Measurements from ENCODE around the gene TRIM33. TPM values are rescaled to one million over a fixed set of nuclear protein-coding genes. Genes with fewer than 3 reads are reported as not detected.

Gene TRIM33
- total RNA-seq, 1 experiment from 2014 or later, result 44.5 TPM

DNA sequence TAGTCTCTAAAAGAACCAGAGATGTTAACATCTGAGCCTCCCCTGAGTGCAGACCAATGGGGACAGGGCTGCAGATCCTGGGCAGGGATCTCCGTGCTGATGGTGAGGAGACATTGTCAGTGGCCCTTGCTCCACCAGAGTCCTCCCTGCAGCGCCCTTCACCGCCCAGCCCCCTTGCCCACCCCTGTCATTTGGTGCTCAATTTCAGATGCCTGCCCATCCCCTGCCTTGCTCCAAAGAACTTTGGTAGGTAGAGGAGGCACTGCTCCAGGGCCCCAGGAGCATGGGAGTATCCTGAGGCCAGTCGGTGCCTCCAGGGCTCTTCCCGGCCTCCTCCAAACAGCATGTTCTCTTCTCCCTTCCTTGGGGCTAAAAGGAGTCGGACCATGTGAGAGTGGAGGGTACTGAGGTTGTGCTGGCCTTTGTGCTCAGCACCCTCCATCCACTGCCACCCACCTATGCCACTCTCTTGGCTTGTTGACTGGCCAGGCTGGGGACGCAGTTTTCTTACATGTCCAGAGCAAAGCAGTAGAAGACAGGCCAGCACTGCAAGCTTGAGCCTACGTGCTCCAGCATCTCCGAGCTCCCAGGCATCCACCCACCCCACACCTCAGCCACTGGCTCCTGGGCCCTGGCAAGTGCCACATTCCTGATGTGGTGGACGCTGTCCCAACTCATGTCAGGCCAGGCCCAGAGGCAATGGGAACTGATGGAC is 160.1 kb downstream of the TRIM33 start:
- CTCF ChIA-PET, result interaction anchor here (0.9 to 1.6 kb wide), 2 partner anchors 372 to 374 kb away, joined by 3 to 4 read pairs; partner anchors contain the start of gene OLFML3
- no peak overlapping the region for H3K4me3 Mint-ChIP-seq

More for the DNA sequence above, 160.1 kb downstream of the TRIM33 start:
- ATAC-seq (no peak), DNase-seq (ENCODE audit: low spot score) (no peak)
- peaks cover 5% of the 10 kb centered on the region; the same call in 1 of the 2 replicates for H3K27me3 Mint-ChIP-seq (ENCODE audit: low read depth)
- H3K9me3 Mint-ChIP-seq, result no peaks in the 10 kb centered on the region
- H3K27ac Mint-ChIP-seq, result no peak overlapping the region
- POLR2A ChIA-PET, result no interaction called here
- no peaks in the 10 kb centered on the region for H3K36me3 Mint-ChIP-seq
- H3K4me1 Mint-ChIP-seq, result peaks cover 20% of the 10 kb centered on the region
- TF ChIP-seq GTF2I (CRISPR knock-in tag; conservative IDR thresholded peaks at IDR 0.05) (no peak), AR (CRISPR knock-in tag; IDR thresholded peaks at IDR 0.05) (no peak), SMAD4 (CRISPR knock-in tag; IDR thresholded peaks at IDR 0.05) (no peak), MXD4 (CRISPR knock-in tag; IDR thresholded peaks at IDR 0.05; ENCODE audit: borderline replicate concordance) (no peak), NFATC4 (CRISPR knock-in tag; IDR thresholded peaks at IDR 0.05) (no peak), ZNF138 (CRISPR knock-in tag; conservative IDR thresholded peaks at IDR 0.05) (no peak), JUN (CRISPR knock-in tag; IDR thresholded peaks at IDR 0.05) (no peak), NR1H2 (CRISPR knock-in tag; IDR thresholded peaks at IDR 0.05) (no peak), FOXJ3 (CRISPR knock-in tag; IDR thresholded peaks at IDR 0.05; ENCODE audit: borderline replicate concordance) (no peak), ZNF121 (CRISPR knock-in tag; IDR thresholded peaks at IDR 0.05) (no peak), PRDM15 (CRISPR knock-in tag; IDR thresholded peaks at IDR 0.05) (no peak), CREM (CRISPR knock-in tag; IDR thresholded peaks at IDR 0.05) (no peak), NR2C2 (CRISPR knock-in tag; IDR thresholded peaks at IDR 0.05) (no peak), PRRX2 (CRISPR knock-in tag; IDR thresholded peaks at IDR 0.05) (no peak), USF2 (CRISPR knock-in tag; IDR thresholded peaks at IDR 0.05) (no peak)
- TF ChIP-seq, protein P1, sequence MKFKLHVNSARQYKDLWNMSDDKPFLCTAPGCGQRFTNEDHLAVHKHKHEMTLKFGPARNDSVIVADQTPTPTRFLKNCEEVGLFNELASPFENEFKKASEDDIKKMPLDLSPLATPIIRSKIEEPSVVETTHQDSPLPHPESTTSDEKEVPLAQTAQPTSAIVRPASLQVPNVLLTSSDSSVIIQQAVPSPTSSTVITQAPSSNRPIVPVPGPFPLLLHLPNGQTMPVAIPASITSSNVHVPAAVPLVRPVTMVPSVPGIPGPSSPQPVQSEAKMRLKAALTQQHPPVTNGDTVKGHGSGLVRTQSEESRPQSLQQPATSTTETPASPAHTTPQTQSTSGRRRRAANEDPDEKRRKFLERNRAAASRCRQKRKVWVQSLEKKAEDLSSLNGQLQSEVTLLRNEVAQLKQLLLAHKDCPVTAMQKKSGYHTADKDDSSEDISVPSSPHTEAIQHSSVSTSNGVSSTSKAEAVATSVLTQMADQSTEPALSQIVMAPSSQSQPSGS (CRISPR knock-in tag; IDR thresholded peaks at IDR 0.05; ENCODE audit: borderline replicate concordance, low read depth), result no peak
- TF ChIP-seq, protein P2, sequence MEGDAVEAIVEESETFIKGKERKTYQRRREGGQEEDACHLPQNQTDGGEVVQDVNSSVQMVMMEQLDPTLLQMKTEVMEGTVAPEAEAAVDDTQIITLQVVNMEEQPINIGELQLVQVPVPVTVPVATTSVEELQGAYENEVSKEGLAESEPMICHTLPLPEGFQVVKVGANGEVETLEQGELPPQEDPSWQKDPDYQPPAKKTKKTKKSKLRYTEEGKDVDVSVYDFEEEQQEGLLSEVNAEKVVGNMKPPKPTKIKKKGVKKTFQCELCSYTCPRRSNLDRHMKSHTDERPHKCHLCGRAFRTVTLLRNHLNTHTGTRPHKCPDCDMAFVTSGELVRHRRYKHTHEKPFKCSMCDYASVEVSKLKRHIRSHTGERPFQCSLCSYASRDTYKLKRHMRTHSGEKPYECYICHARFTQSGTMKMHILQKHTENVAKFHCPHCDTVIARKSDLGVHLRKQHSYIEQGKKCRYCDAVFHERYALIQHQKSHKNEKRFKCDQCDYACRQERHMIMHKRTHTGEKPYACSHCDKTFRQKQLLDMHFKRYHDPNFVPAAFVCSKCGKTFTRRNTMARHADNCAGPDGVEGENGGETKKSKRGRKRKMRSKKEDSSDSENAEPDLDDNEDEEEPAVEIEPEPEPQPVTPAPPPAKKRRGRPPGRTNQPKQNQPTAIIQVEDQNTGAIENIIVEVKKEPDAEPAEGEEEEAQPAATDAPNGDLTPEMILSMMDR (IDR thresholded peaks at IDR 0.05), result no peak
